HG03066 (cell line): ENCODE measurements around the gene COA7.

ENCODE experiments used
- ATAC-seq: cut with Tn5 transposase; IDR thresholded peaks from one replicate; pipeline ENCODE4 v1.9.1; 2021; ENCODE audit warnings: low read depth; ENCODE audit not compliant: unreplicated experiment

Gene COA7

GRCh38 chr1:52673513-52673912, 24.6 kb downstream of the COA7 start:
- ATAC-seq, result no peak

GRCh38 chr1:52672946-52673345, 25.2 kb downstream of the COA7 start:
- ATAC-seq, result no peak

- ATAC-seq, result no peak
Measured at GRCh38 chr1:52670604-52671003, 27.5 kb downstream of the COA7 start.

GRCh38 chr1:52669696-52670095, 28.5 kb downstream of the COA7 start:
- no peak for ATAC-seq

- no peak for ATAC-seq
Measured at GRCh38 chr1:52668711-52669110, 29.4 kb downstream of the COA7 start.

GRCh38 chr1:52667984-52668383, 30.2 kb downstream of the COA7 start:
- ATAC-seq, result no peak

- ATAC-seq, result no peak
Measured at GRCh38 chr1:52667290-52667689, 30.9 kb downstream of the COA7 start.

GRCh38 chr1:52665006-52665941, 32.9 kb downstream of the COA7 start:
- no peak for ATAC-seq

- no peak for ATAC-seq
Measured at GRCh38 chr1:52663716-52664115, 34.4 kb downstream of the COA7 start.

- ATAC-seq, result no peak
Measured at GRCh38 chr1:52662645-52663313, 35.4 kb downstream of the COA7 start.

GRCh38 chr1:52660807-52661206, 37.3 kb downstream of the COA7 start:
- ATAC-seq, result no peak

- ATAC-seq, result no peak
Measured at GRCh38 chr1:52659851-52660596, 38.1 kb downstream of the COA7 start.

- no peak for ATAC-seq
Measured at GRCh38 chr1:52659356-52659755, 38.8 kb downstream of the COA7 start.

GRCh38 chr1:52658795-52659194, 39.4 kb downstream of the COA7 start:
- no peak for ATAC-seq

- ATAC-seq, result no peak
Measured at GRCh38 chr1:52657702-52658101, 40.4 kb downstream of the COA7 start.

GRCh38 chr1:52654063-52654462, 44.1 kb downstream of the COA7 start:
- no peak for ATAC-seq

- ATAC-seq, result no peak
Measured at GRCh38 chr1:52653207-52653849, 44.8 kb downstream of the COA7 start.

GRCh38 chr1:52651904-52652303, 46.2 kb downstream of the COA7 start:
- no peak for ATAC-seq

GRCh38 chr1:52645261-52645660, 52.9 kb downstream of the COA7 start:
- no peak for ATAC-seq

GRCh38 chr1:52641307-52641706, 56.8 kb downstream of the COA7 start:
- ATAC-seq, result no peak

GRCh38 chr1:52640697-52641096, 57.5 kb downstream of the COA7 start:
- ATAC-seq, result no peak
